ENCODE results near the gene IER5. TPM values are rescaled to one million over a fixed set of nuclear protein-coding genes. Genes with fewer than 3 reads are reported as not detected.

Gene IER5
- total and polyA plus RNA-seq, 9 of the 15 experiments (the other 6 are each of a cell fraction or from before 2014, with no cell fraction given), result 2.4 to 32.1 (median 12.0) TPM

- peak; percentile 64; the same call in 1 of the 2 replicates for TF ChIP-seq CUX1 (CRISPR knock-in tag; IDR thresholded peaks at IDR 0.05)
- TF ChIP-seq NR4A1 (CRISPR knock-in tag; IDR thresholded peaks at IDR 0.05), result 0 out of 2 replicates have a peak, but pooled peaks have one; percentile 38
- TF ChIP-seq NR4A1 (tag; IDR thresholded peaks at IDR 0.05), result no peak
- peak; percentile 77 to 83 for TF ChIP-seq MAZ (CRISPR knock-in tag; conservative IDR thresholded peaks at IDR 0.05 in 1 of 2, IDR thresholded peaks at IDR 0.05 in 1 of 2)
- no peak for TF ChIP-seq CBX2 (IDR thresholded peaks at IDR 0.05; ENCODE audit: insufficient read depth, low read length, poor library complexity, severe bottlenecking)
- peak; percentile 63; the same call in 1 of the 2 replicates for TF ChIP-seq CXXC5 (CRISPR knock-in tag; IDR thresholded peaks at IDR 0.05)
- TF ChIP-seq ZNF174 (CRISPR knock-in tag; IDR thresholded peaks at IDR 0.05), result no peak
- TF ChIP-seq ELF2 (CRISPR knock-in tag; IDR thresholded peaks at IDR 0.05), result no peak
- TF ChIP-seq ZNF140 (CRISPR knock-in tag; IDR thresholded peaks at IDR 0.05), result 0 out of 2 replicates have a peak, but pooled peaks have one; percentile 30
- peak; percentile 37; the same call in 1 of the 2 replicates for TF ChIP-seq DMBX1 (CRISPR knock-in tag; IDR thresholded peaks at IDR 0.05; ENCODE audit: borderline replicate concordance)
- peak; percentile 91 for TF ChIP-seq ETV1 (tag; conservative IDR thresholded peaks at IDR 0.05; ENCODE audit: low read depth)
- no peak for TF ChIP-seq JUNB (CRISPR knock-in tag; conservative IDR thresholded peaks at IDR 0.05)
- TF ChIP-seq SUPT5H (IDR thresholded peaks at IDR 0.05), result 0 out of 2 replicates have a peak, but pooled peaks have one; percentile 44
- TF ChIP-seq CTBP1 (IDR thresholded peaks at IDR 0.05; ENCODE audit: borderline replicate concordance), result peak; percentile 82
- no peak for TF ChIP-seq TOE1 (IDR thresholded peaks at IDR 0.05; ENCODE audit: borderline replicate concordance)
- peak; percentile 65; the same call in 1 of the 2 replicates for TF ChIP-seq TOE1 (CRISPR knock-in tag; IDR thresholded peaks at IDR 0.05; ENCODE audit: borderline replicate concordance, low read depth)
- TF ChIP-seq ATF3 (IDR thresholded peaks at IDR 0.05), result no peak
- peak; percentile 41; the same call in 1 of the 2 replicates for TF ChIP-seq ATF3 (CRISPR knock-in tag; conservative IDR thresholded peaks at IDR 0.05)
- no peak for TF ChIP-seq ZNF507 (tag; conservative IDR thresholded peaks at IDR 0.05)
- peak; percentile 28 to 71; a peak in 2 of 4 replicates for TF ChIP-seq TBL1XR1 (IDR thresholded peaks at IDR 0.05; ENCODE audit: low read length in 2 of 2)
- TF ChIP-seq POLR2H (tag; IDR thresholded peaks at IDR 0.05; ENCODE audit: low read depth), result no peak
Measured at GRCh38 chr1:181089676-181090544, 1.4 kb downstream of the IER5 start (continued).
